ENCODE results near the gene ATXN7.

DNA sequence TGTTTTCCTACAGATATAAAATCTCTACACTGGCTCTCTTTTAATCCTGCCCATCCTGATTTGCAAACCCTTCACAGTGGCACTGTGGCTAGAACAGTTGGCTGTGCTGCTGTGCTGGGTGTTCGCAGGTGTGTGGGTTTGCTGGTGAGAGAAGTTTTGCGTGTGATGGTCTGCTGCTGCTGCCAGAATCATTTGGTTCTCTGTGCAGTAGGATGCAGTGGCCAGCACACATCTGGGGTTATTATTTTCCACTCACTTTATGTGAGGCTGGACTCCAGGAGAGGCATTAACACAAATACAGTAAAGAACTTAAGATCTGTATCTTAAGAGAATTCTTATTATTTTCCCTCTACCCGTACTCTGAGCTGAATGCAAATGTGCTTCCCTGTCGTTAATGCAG is 175.7 kb downstream of the ATXN7 start:
- TF ChIP-seq, protein P1, sequence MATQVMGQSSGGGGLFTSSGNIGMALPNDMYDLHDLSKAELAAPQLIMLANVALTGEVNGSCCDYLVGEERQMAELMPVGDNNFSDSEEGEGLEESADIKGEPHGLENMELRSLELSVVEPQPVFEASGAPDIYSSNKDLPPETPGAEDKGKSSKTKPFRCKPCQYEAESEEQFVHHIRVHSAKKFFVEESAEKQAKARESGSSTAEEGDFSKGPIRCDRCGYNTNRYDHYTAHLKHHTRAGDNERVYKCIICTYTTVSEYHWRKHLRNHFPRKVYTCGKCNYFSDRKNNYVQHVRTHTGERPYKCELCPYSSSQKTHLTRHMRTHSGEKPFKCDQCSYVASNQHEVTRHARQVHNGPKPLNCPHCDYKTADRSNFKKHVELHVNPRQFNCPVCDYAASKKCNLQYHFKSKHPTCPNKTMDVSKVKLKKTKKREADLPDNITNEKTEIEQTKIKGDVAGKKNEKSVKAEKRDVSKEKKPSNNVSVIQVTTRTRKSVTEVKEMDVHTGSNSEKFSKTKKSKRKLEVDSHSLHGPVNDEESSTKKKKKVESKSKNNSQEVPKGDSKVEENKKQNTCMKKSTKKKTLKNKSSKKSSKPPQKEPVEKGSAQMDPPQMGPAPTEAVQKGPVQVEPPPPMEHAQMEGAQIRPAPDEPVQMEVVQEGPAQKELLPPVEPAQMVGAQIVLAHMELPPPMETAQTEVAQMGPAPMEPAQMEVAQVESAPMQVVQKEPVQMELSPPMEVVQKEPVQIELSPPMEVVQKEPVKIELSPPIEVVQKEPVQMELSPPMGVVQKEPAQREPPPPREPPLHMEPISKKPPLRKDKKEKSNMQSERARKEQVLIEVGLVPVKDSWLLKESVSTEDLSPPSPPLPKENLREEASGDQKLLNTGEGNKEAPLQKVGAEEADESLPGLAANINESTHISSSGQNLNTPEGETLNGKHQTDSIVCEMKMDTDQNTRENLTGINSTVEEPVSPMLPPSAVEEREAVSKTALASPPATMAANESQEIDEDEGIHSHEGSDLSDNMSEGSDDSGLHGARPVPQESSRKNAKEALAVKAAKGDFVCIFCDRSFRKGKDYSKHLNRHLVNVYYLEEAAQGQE (IDR thresholded peaks at IDR 0.05; ENCODE audit: insufficient read depth in 1 of 2, low read depth in 2 of 2, low read length in 2 of 2) = no peak
- TF ChIP-seq POLR2AphosphoS5 (IDR thresholded peaks at IDR 0.05; ENCODE audit: low read depth, low read length) = no peak
- TF ChIP-seq TAF1 (IDR thresholded peaks at IDR 0.05; ENCODE audit: borderline replicate concordance, insufficient read depth, low read length) = no peak
- no peak for TF ChIP-seq FOXP2 (optimal IDR thresholded peaks at IDR 0.05; ENCODE audit: borderline replicate concordance, extremely low read depth, extremely low read length, insufficient read depth)

Data from PFSK-1 (cell line).